ENCODE results near the gene KANSL3. TPM values are rescaled to one million over a fixed set of nuclear protein-coding genes. Genes with fewer than 3 reads are reported as not detected.

The KANSL3 gene
- total and polyA plus RNA-seq, 9 donors: 28.0 to 55.7 (median 47.0) TPM

GRCh38 chr2:96633641-96634040 is 4.5 kb downstream of the KANSL3 start:
- Histone ChIP-seq H3K27me3 (no peaks in the 10 kb centered on the region), H3K4me3 (no peak overlapping the region), H3K9me3 (no peaks in the 10 kb centered on the region), H3K36me3 (no peaks in the 10 kb centered on the region), H3K4me1 (ENCODE audit: insufficient read depth) (peaks cover 4% of the 10 kb centered on the region), H3K27ac (no peak overlapping the region)
- WGBS, 3 donors: 87 to 89% (median 89%) methylated on average over 9 of the region's 9 CpGs
- intact Hi-C loops (cut with DNase I): loop anchor here in 2 of 4 donors (10.0 kb wide), 2 partner anchors 99 to 331 kb away; partner anchors contain the start of gene ARID5A (in 1 of the 2)
- TF ChIP-seq EP300 (IDR thresholded peaks at IDR 0.05): no peak
- no peak for TF ChIP-seq CTCF (IDR thresholded peaks at IDR 0.05)
- no peak for TF ChIP-seq POLR2A (IDR thresholded peaks at IDR 0.05)
- no peak for DNase-seq

DNA sequence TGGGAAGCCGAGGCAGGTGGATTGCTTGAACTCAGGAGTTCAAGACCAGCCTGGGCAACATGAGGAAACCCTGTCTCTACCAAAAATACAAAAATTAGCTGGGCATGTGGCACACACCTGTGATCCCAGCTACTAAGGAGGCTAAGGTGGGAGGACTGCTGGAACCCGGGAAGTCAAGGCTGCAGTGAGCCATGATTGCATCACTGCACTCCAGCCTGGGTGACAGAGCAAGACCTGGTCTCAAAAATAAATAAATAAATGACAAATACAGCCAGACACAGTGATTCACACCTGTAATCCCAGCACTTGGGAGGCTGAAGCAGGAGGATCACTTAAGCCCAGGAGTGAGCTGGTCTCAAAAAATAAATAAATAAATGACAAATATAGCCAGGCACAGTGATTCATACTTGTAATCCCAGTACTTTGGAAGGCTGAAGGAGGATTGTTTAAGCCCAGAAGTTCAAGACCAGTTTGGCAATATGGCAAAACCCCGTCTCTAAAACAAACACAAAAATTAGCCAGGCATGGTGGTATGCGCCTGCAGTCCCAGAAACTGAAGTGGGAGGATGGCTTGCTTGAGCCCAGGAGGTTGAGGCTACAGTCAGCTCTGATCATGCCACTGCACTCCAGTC is 6.2 kb downstream of the KANSL3 start:
- H3K27me3 ChIP-seq: no peaks in the 10 kb centered on the region
- intact Hi-C loops (cut with DNase I): loop anchor here in 2 of 4 donors (10.0 kb wide), 2 partner anchors 97 to 333 kb away; partner anchors contain the start of gene ARID5A (in 1 of the 2)
- no peak overlapping the region for H3K27ac ChIP-seq
- WGBS, 3 donors: 65 to 71% (median 69%) methylated on average over 4 of the region's 4 CpGs
- no peak overlapping the region for H3K4me3 ChIP-seq
- no peaks in the 10 kb centered on the region for H3K36me3 ChIP-seq
- no peak for DNase-seq
- peaks cover 3% of the 10 kb centered on the region for H3K4me1 ChIP-seq (ENCODE audit: insufficient read depth)
- TF ChIP-seq EP300 (IDR thresholded peaks at IDR 0.05): no peak
- no peak for TF ChIP-seq CTCF (IDR thresholded peaks at IDR 0.05)
- TF ChIP-seq POLR2A (IDR thresholded peaks at IDR 0.05): no peak
- no peaks in the 10 kb centered on the region for H3K9me3 ChIP-seq

DNA sequence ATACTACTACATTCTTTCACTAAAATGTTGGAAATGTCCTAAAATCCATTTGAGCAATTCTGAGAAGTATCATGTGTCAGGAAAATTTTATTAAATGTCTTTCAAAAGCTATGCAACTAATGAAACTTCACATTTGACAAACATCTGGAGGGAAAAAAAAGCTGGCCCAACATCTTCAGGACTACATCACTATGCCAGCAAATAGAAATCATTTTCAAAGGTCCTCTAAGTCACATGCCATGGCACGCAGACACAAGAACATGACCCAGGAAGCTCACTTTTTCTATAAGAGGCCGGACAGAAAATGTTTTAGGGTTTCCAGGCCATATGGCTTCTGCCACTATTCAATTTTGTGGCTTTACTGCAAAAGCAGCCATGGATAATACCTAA is 11.6 kb downstream of the KANSL3 start:
- H3K9me3 ChIP-seq: no peaks in the 10 kb centered on the region
- TF ChIP-seq POLR2A (IDR thresholded peaks at IDR 0.05): no peak
- no peak for TF ChIP-seq CTCF (IDR thresholded peaks at IDR 0.05)
- TF ChIP-seq EP300 (IDR thresholded peaks at IDR 0.05): no peak
- H3K4me3 ChIP-seq: no peak overlapping the region
- WGBS, 3 donors: 70 to 73% (median 72%) methylated on average over 2 of the region's 2 CpGs
- no peak overlapping the region for H3K27ac ChIP-seq
- no peak for DNase-seq
- no peaks in the 10 kb centered on the region for H3K36me3 ChIP-seq
- H3K27me3 ChIP-seq: no peaks in the 10 kb centered on the region
- H3K4me1 ChIP-seq (ENCODE audit: insufficient read depth): peaks cover 2% of the 10 kb centered on the region
- intact Hi-C loops (cut with DNase I): no loop called here

GRCh38 chr2:96625571-96626552 is 12.2 kb downstream of the KANSL3 start:
- intact Hi-C loops (cut with DNase I): no loop called here

More at GRCh38 chr2:96625571-96626552, 12.2 kb downstream of the KANSL3 start:
- Histone ChIP-seq H3K27ac (no peak overlapping the region), H3K36me3 (no peaks in the 10 kb centered on the region), H3K4me3 (no peak overlapping the region), H3K4me1 (ENCODE audit: insufficient read depth) (peaks cover 2% of the 10 kb centered on the region), H3K9me3 (no peaks in the 10 kb centered on the region), H3K27me3 (no peaks in the 10 kb centered on the region)
- 38 to 43% (median 40%) methylated on average over 5 of the region's 5 CpGs for WGBS, 3 donors
- DNase-seq: no peak
- TF ChIP-seq POLR2A (IDR thresholded peaks at IDR 0.05) (no peak), CTCF (IDR thresholded peaks at IDR 0.05) (no peak), EP300 (IDR thresholded peaks at IDR 0.05) (no peak)
